Pancreas (tissue), 10 donors: ENCODE measurements around the gene LRRC58. TPM values are rescaled to one million over a fixed set of nuclear protein-coding genes. Genes with fewer than 3 reads are reported as not detected.

Source experiments
- ATAC-seq, 4 donors: fragments of 200-7000 bp; cut with Tn5 transposase; one replicate each; pipeline versions ENCODE4 v1.8.0 to v1.9.1; 2020; ENCODE audit warnings: mild to moderate bottlenecking in 4 of 4, moderate library complexity in 4 of 4
- DNase-seq, 6 donors: peaks; one replicate each; pipeline ENCODE4 v3.0.0-alpha.2; 2020
- FAIRE-seq: peaks from 2 replicates; lab custom pipeline; 2012; peaks lifted over from hg19 to GRCh38; lab: Jason Lieb, UNC
- H3K27ac ChIP-seq, 4 donors: fragments of 200-600 bp; sonication (generic); 1 replicate in 3 of 4; 2 replicates in 1 of 4; pipeline versions ENCODE4 v1.5.0 to v1.8.0; 2020
- H3K27me3 ChIP-seq, 4 donors: fragments of 200-600 bp; one replicate each; pipeline ENCODE4 v1.8.0; 2021
- H3K36me3 ChIP-seq, 3 donors: fragments of 200-600 bp; sonication (generic) in 1 of 3; one replicate each; pipeline versions ENCODE4 v1.5.0 to v1.8.0; 2020 to 2021
- H3K4me1 ChIP-seq, 3 donors: fragments of 200-600 bp; one replicate each; pipeline ENCODE4 v1.8.0; 2021
- H3K4me3 ChIP-seq, 4 donors: fragments of 200-600 bp; sonication (generic) in 2 of 4; one replicate each; pipeline versions ENCODE4 v1.5.0 to v1.8.0; 2020 to 2021
- H3K9me3 ChIP-seq, 4 donors: fragments of 200-600 bp; one replicate each; pipeline ENCODE4 v1.8.0; 2021
- CTCF ChIP-seq, 4 donors: fragments of 200-600 bp; sonication (generic) in 3 of 4; IDR thresholded peaks; one replicate each; pipeline versions ENCODE4 v1.5.0 to v1.8.0; 2021; ENCODE audit warnings: antibody characterized with exemption in 4 of 4
- WGBS, 2 donors: extraction: QIAGEN DNeasy Blood & Tissue Kit; methylation state at CpG; one replicate each; pipeline ENCODE4 v1.1.7; 2013; 5-methylcytosine and 5-hydroxymethylcytosine counted together
- intact Hi-C, 3 donors: fragments of 100-400 bp; cut with DNase I; formaldehyde crosslinking; loops; one replicate each; pipeline versions ENCODE4 v1.11.1 to v1.14.2; 2022
- polyA plus RNA-seq, 2 donors: library from polyadenylated mRNA; stranded (reverse); fragments of 200-250 nt; gene quantifications; one replicate each; pipeline ENCODE4 v1.2.3, GENCODE V29; 2013
- total RNA-seq, 6 donors: library from RNA; stranded (reverse); fragmentation: NEBNext Ultra II Directional in 4 of 6; extraction: Animal tissue kit (Norgen Biotek cat#: 25700) in 4 of 6; gene quantifications; one replicate each; pipeline versions ENCODE4 v1.2.1 to v1.2.4, GENCODE V29; 2021 to 2023
- donor health status: healthy with polysubstance abuse.
- donor health status: DM: no; HTN: no; CAD: no; lungs with moderate emphysema.
- donor health status: DM: no; HTN: no; CAD: no.
- donor health status: control.
- donor health status: control.
- donor health status: Bipolar disorder and iron deficiency.
- donor health status: DM: yes; HTN: yes; CAD: no.
- donor health status: DM: no; HTN: no; CAD: no.
- donor health status: DM: no; HTN: no; CAD: no.
- donor health status: DM: yes; HTN: yes; CAD: no.

Gene LRRC58
- total and polyA plus RNA-seq, 8 donors, result 2.3 to 11.5 (median 8.7) TPM

GRCh38 chr3:120353463-120353862, 4.3 kb upstream of the LRRC58 start:
- no peak overlapping the region for H3K27ac ChIP-seq
- no peaks in the 10 kb centered on the region for H3K27me3 ChIP-seq
- no peak for DNase-seq
- no peaks in the 10 kb centered on the region for H3K9me3 ChIP-seq
- no peaks in the 10 kb centered on the region for H3K36me3 ChIP-seq
- no peak for TF ChIP-seq CTCF (IDR thresholded peaks at IDR 0.05)
- H3K4me3 ChIP-seq, result no peak overlapping the region
- no peak for ATAC-seq
- peaks cover 0 to 11% (median 0%) of the 10 kb centered on the region in 3 donors for H3K4me1 ChIP-seq
- intact Hi-C loops, result no loop called here
- no peak for FAIRE-seq

GRCh38 chr3:120352017-120352416, 2.9 kb upstream of the LRRC58 start:
- no peak for DNase-seq
- Histone ChIP-seq H3K27ac (no peak overlapping the region), H3K27me3 (no peaks in the 10 kb centered on the region), H3K36me3 (no peaks in the 10 kb centered on the region), H3K4me3 (no peak overlapping the region), H3K4me1 (peaks cover 0 to 11% (median 5%) of the 10 kb centered on the region in 3 donors), H3K9me3 (no peaks in the 10 kb centered on the region)
- ATAC-seq, result no peak
- intact Hi-C loops, result no loop called here
- 79 to 84% methylated on average over 4 of the region's 4 CpGs for WGBS, 2 donors
- TF ChIP-seq CTCF (IDR thresholded peaks at IDR 0.05), result no peak
- no peak for FAIRE-seq

- peak overlapping the region in 2 of 4 donors; percentile 79 to 90 for H3K4me3 ChIP-seq
Observed at GRCh38 chr3:120350401-120350941, 1.3 kb upstream of the LRRC58 start.

GRCh38 chr3:120349855-120350125, 636 bp upstream of the LRRC58 start:
- ATAC-seq (no peak), FAIRE-seq (no peak), DNase-seq (no peak)
- peak overlapping the region; percentile 86 to 89 (median 87) for H3K27ac ChIP-seq
- no peaks in the 10 kb centered on the region for H3K27me3 ChIP-seq
- peak overlapping the region; percentile 76 to 90 (median 80) for H3K4me3 ChIP-seq
- H3K4me1 ChIP-seq, result peaks cover 0 to 11% (median 9%) of the 10 kb centered on the region in 3 donors
- intact Hi-C loops, result no loop called here
- TF ChIP-seq CTCF (IDR thresholded peaks at IDR 0.05), result no peak
- no peaks in the 10 kb centered on the region for H3K36me3 ChIP-seq
- H3K9me3 ChIP-seq, result no peaks in the 10 kb centered on the region
- 2% methylated on average over 6 of the region's 6 CpGs for WGBS, 2 donors

More at GRCh38 chr3:120350401-120350941, 1.3 kb upstream of the LRRC58 start:
- DNase-seq, result peak in 3 of 6 donors; percentile 18 to 39 (median 24)
- intact Hi-C loops, result no loop called here
- no peak for TF ChIP-seq CTCF (IDR thresholded peaks at IDR 0.05)
- ATAC-seq, result no peak
- peaks cover 0 to 11% (median 5%) of the 10 kb centered on the region in 3 donors for H3K4me1 ChIP-seq
- 51 to 61% methylated on average over 8 of the region's 8 CpGs for WGBS, 2 donors
- H3K27me3 ChIP-seq, result no peaks in the 10 kb centered on the region
- peak overlapping the region in 1 of 4 donors; percentile 87 for H3K27ac ChIP-seq
- H3K36me3 ChIP-seq, result no peaks in the 10 kb centered on the region
- FAIRE-seq, result no peak
- H3K9me3 ChIP-seq, result no peaks in the 10 kb centered on the region
